GM12801 (cell line): ENCODE results near the gene RASGEF1C.

Source experiments
- TF ChIP-seq, protein P1 (sequence below): IDR thresholded peaks from one replicate; pipeline ENCODE4 v1.5.1; 2011; ENCODE audit warnings: control low read depth; ENCODE audit not compliant: insufficient read length; ENCODE audit errors: extremely low read depth

RASGEF1C gene

DNA sequence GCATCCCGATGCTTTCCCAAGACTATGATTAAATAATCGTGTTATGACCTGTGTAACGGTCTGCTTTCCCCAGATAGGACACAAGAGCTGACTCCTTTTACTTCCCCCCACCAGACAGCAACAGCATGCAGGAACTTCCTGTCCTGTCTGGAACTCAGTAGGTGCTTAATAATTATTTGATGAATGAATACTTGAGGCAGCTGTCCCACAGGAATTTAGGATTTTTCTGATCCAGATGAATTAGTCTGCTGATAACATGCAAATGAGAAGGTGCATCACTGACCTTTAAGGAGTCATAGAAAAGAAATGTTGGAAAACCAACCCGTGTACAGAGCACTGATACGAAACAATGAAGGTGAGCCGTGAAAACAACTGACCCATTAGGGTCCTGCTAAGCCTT lies 149.7 kb downstream of the RASGEF1C start:
- TF ChIP-seq, protein P1, sequence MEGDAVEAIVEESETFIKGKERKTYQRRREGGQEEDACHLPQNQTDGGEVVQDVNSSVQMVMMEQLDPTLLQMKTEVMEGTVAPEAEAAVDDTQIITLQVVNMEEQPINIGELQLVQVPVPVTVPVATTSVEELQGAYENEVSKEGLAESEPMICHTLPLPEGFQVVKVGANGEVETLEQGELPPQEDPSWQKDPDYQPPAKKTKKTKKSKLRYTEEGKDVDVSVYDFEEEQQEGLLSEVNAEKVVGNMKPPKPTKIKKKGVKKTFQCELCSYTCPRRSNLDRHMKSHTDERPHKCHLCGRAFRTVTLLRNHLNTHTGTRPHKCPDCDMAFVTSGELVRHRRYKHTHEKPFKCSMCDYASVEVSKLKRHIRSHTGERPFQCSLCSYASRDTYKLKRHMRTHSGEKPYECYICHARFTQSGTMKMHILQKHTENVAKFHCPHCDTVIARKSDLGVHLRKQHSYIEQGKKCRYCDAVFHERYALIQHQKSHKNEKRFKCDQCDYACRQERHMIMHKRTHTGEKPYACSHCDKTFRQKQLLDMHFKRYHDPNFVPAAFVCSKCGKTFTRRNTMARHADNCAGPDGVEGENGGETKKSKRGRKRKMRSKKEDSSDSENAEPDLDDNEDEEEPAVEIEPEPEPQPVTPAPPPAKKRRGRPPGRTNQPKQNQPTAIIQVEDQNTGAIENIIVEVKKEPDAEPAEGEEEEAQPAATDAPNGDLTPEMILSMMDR = no peak

DNA sequence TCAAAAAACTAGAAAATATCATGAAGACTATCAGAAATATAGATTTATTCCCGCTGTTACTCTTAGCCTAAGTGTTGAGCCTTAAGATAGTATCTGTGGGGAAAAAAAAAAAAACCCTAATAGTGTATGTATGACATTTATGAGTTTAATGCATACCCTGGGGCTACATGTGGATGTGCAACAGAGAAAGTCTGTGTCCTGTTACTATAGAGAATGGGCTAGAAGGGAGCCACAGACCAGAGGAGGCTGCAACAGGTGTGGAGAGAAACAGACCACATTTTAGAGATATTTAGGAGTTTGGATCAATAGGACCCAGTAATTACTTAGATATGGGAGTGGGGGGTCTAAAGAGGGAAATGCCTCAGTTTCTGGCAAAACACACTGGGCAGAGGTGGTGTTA lies 152.9 kb downstream of the RASGEF1C start:
- TF ChIP-seq, protein P1 = no peak

DNA sequence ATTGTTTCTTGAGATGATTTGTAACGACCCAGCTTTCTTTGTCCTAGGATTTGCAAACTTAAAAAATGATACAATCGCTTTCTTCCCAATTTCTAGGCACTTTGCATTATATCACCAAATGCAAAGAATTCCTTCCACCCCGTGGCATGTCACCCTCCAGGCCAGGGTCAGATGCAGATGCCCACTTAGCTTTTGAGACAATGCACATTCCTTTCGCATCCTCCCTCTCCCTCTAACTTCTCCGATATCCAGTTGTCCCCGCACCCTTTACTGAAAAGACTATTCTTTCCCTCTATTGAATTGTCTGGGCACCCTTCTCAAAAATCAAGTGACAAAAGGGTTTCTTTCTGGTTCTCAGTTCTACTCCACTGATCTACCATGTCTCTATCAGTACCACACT lies 154.8 kb downstream of the RASGEF1C start:
- TF ChIP-seq, protein P1 = no peak

DNA sequence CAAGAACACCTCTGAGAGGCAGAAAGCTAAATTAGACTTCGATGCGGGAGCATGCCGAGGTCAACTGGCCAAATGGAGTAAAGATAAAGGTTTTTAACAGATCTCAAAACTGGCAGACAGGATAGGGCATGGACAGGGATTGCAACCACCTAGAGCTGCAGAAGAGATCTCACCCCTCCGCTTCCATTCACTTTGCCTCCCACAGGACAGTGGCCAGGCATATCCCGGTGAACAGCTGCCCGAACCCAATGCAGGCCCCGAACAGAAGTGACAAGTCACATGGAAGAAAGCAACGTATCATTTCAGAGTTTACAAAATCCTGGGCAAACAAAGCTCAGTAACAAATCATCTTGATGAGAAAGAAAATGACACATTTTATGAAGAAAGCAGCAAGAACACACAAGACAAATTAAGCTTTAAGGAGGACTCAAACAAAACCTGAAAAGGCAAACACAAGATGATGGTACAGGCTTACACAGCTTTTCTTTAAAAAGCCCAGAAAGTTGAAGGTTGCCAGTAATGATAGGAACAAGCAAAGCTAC lies 155.9 kb downstream of the RASGEF1C start:
- TF ChIP-seq, protein P1 = no peak

DNA sequence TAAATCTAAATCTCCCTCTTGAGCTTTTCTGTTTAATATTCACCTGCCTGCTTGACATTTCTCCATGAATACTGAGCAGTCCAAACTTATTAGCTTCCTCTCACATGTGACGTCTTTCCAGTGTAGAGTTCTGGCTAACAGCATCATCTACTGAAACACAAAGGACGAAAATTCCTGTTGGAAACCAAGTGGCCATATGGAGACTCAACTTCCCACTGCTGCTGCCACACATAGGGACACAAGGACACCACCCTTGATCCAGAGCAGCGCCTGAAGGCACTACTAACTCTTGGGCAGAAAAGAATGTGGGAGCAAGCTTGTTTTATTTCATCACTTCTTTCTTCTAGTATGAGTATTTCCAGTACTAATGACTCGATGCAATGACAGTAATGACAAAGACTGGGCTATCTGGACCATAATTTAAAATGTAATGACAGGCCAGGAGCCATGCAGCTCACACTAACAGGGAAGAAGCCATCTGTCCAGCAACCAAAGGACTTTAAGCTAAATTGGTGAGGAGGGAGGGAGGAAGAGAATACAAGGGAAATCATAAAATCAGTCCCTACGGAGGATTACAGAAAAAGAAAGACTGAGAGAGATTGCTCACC lies 156.7 kb downstream of the RASGEF1C start:
- TF ChIP-seq, protein P1 = no peak
